GM23248 (cell line): ENCODE data around the gene IMPACT. TPM values are rescaled to one million over a fixed set of nuclear protein-coding genes. Genes with fewer than 3 reads are reported as not detected.

Experiments
- DNase-seq: peaks from one replicate; pipeline ENCODE4 v3.0.0-alpha.2; 2015
- H2AFZ ChIP-seq: fragments of 200-600 bp; sonication (generic); 2 replicates; pipeline ENCODE4 v1.6.1; 2016; ENCODE audit warnings: antibody characterized with exemption
- H3F3A ChIP-seq: fragments of 200-600 bp; sonication (generic); 2 replicates; pipeline ENCODE4 v1.6.1; 2016; ENCODE audit warnings: mild to moderate bottlenecking, antibody characterized with exemption, mixed run types; ENCODE audit not compliant: insufficient read depth
- H3K27ac ChIP-seq: fragments of 200-600 bp; sonication (generic); 2 replicates; pipeline ENCODE4 v1.5.1; 2016; ENCODE audit warnings: mild to moderate bottlenecking
- H3K27me3 ChIP-seq: fragments of 200-600 bp; sonication (generic); replicated peaks from 2 replicates; pipeline ENCODE4 v1.6.1; 2016; ENCODE audit warnings: mild to moderate bottlenecking; ENCODE audit not compliant: insufficient read depth
- H3K36me3 ChIP-seq: fragments of 200-600 bp; sonication (generic); 2 replicates; pipeline ENCODE4 v1.6.1; 2016; ENCODE audit warnings: low read depth, mild to moderate bottlenecking
- H3K4me1 ChIP-seq: fragments of 200-600 bp; sonication (generic); 2 replicates; pipeline ENCODE4 v1.6.1; 2016; ENCODE audit warnings: mild to moderate bottlenecking; ENCODE audit not compliant: insufficient read depth
- H3K4me2 ChIP-seq: fragments of 200-600 bp; sonication (generic); one replicate; pipeline ENCODE4 v1.6.1; 2016; ENCODE audit warnings: mild to moderate bottlenecking; ENCODE audit not compliant: unreplicated experiment
- H3K4me3 ChIP-seq: fragments of 200-600 bp; sonication (generic); 2 replicates; pipeline ENCODE4 v1.5.1; 2016; ENCODE audit warnings: mild to moderate bottlenecking
- H3K79me2 ChIP-seq: fragments of 200-600 bp; sonication (generic); 2 replicates; pipeline ENCODE4 v1.6.1; 2016; ENCODE audit warnings: mild to moderate bottlenecking; ENCODE audit not compliant: insufficient read depth
- H3K9ac ChIP-seq: fragments of 200-600 bp; sonication (generic); 2 replicates; pipeline ENCODE4 v1.6.1; 2016; ENCODE audit warnings: mild to moderate bottlenecking
- H3K9me2 ChIP-seq: fragments of 200-600 bp; sonication (generic); 2 replicates; pipeline ENCODE4 v1.6.1; 2016; ENCODE audit warnings: mixed run types, mild to moderate bottlenecking, moderate library complexity; ENCODE audit not compliant: insufficient read depth
- H3K9me3 ChIP-seq: fragments of 200-600 bp; sonication (generic); one replicate; pipeline ENCODE4 v1.6.1; 2017; ENCODE audit warnings: low read depth
- H4K20me1 ChIP-seq: fragments of 200-600 bp; sonication (generic); 2 replicates; pipeline ENCODE4 v1.6.0; 2016; ENCODE audit not compliant: insufficient read depth
- EZH2 ChIP-seq: fragments of 200-600 bp; sonication (generic); IDR thresholded peaks from 2 replicates; pipeline ENCODE4 v1.6.1; 2018; ENCODE audit warnings: antibody characterized with exemption, mild to moderate bottlenecking; ENCODE audit not compliant: insufficient read depth, poor library complexity, severe bottlenecking
- EZH2phosphoT487 ChIP-seq: fragments of 200-600 bp; sonication (generic); IDR thresholded peaks from 2 replicates; pipeline ENCODE4 v1.6.1; 2018; ENCODE audit warnings: antibody characterized with exemption, moderate library complexity, mild to moderate bottlenecking, low read depth; ENCODE audit not compliant: insufficient read depth
- WGBS, 2 experiments: methylation state at CpG; one replicate each; pipeline ENCODE4 v1.1.6; 2015 to 2017; ENCODE audit warnings: low lambda C conversion rate in 2 of 2, low coverage in 1 of 2; ENCODE audit errors: missing lambda C conversion rate in 2 of 2; 5-methylcytosine and 5-hydroxymethylcytosine counted together
- in situ Hi-C: fragments of 300-500 bp; cut with MboI; formaldehyde crosslinking; loops from 2 replicates; pipeline ENCODE4 v1.15.0; 2020
- polyA plus RNA-seq: library from polyadenylated mRNA; unstranded; fragments of >200 nt; fragmentation: Nextera tagmentation; extraction: Ambion mirVana; gene quantifications from 2 replicates; pipeline ENCODE4 v1.2.1, GENCODE V29; 2016
- total RNA-seq: library from RNA; depleted of rRNA; stranded (reverse); fragments of >200 nt; shearing (Covaris generic); gene quantifications from 2 replicates; pipeline ENCODE4 v1.2.3, GENCODE V29; 2014

The IMPACT gene
- total and polyA plus RNA-seq, 2 experiments from 2014 or later: 43.2 to 61.5 TPM

DNA sequence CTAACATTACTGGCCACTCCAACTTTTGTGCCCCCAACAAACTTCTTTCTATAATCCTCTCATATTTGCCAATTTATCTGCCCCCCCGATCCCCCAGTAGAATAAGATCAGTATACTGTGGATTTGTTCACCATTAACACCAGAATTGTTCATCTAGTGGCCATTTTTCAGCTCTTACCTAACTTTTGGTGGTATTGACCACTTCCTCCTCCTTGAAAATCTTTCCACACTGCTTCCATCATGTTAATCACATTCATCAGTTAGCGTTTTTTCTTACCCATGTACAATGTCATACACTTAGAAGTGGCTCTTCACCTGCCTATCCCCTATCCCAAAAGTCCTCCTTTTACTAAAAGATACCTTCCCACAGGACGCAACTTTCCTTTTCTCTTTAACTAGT lies 6.1 kb downstream of the IMPACT start:
- H3K27ac ChIP-seq: no peak overlapping the region
- H2AFZ ChIP-seq: no peak overlapping the region
- no peaks in the 10 kb centered on the region for H3F3A ChIP-seq
- H4K20me1 ChIP-seq: no peaks in the 10 kb centered on the region
- DNase-seq: no peak
- no peaks in the 10 kb centered on the region for H3K9me2 ChIP-seq
- 0 out of 2 replicates have a peak, but pooled peaks cover 5% of the 10 kb centered on the region for H3K36me3 ChIP-seq
- H3K4me1 ChIP-seq: peaks cover 1% of the 10 kb centered on the region; the same call in 1 of the 2 replicates
- no peak overlapping the region for H3K4me3 ChIP-seq
- H3K27me3 ChIP-seq: no peaks in the 10 kb centered on the region
- TF ChIP-seq EZH2 (no peak), EZH2phosphoT487 (no peak)
- in situ Hi-C loops: no loop called here
- H3K9ac ChIP-seq: no peak overlapping the region
- WGBS, 2 experiments: 91 to 98% methylated on average over 3 of the region's 3 CpGs
- H3K9me3 ChIP-seq: no peaks in the 10 kb centered on the region
- H3K4me2 ChIP-seq: no peak overlapping the region
- H3K79me2 ChIP-seq: peaks cover 8% of the 10 kb centered on the region

DNA sequence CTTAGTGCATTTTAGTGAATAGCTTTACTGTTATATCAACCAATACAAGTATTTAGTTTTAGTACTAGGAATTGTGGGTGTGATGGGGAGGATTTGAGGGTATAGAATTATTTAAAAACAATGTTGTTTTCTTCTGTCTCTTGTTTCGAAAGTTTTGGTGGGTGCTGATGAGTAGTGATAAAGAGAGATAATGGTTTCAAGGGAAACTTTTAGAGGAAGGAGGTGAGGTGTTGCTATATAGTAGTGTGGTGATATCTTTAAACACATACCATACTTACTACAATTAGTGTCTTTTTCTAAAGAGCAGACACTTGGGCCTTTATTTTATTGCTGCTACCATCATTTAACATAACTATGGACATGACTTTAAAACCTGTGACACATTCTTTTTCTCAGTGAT lies 10.5 kb downstream of the IMPACT start:
- no peak overlapping the region for H3K9ac ChIP-seq
- H3F3A ChIP-seq: no peaks in the 10 kb centered on the region
- TF ChIP-seq EZH2: no peak
- TF ChIP-seq EZH2phosphoT487: no peak
- no peaks in the 10 kb centered on the region for H4K20me1 ChIP-seq
- no peak overlapping the region for H3K27ac ChIP-seq
- H3K4me3 ChIP-seq: no peak overlapping the region
- H3K9me3 ChIP-seq: no peaks in the 10 kb centered on the region
- H3K9me2 ChIP-seq: no peaks in the 10 kb centered on the region
- no peak overlapping the region for H2AFZ ChIP-seq
- no peak overlapping the region for H3K4me2 ChIP-seq
- DNase-seq: no peak
- no peaks in the 10 kb centered on the region for H3K27me3 ChIP-seq
- peaks cover 24% of the 10 kb centered on the region; the same call in 1 of the 2 replicates for H3K36me3 ChIP-seq
- H3K4me1 ChIP-seq: no peaks in the 10 kb centered on the region
- 91 to 95% methylated on average over 1 of the region's 1 CpG for WGBS, 2 experiments
- no peaks in the 10 kb centered on the region for H3K79me2 ChIP-seq
- in situ Hi-C loops: no loop called here

GRCh38 chr18:24443870-24444269 lies 17.4 kb downstream of the IMPACT start:
- Histone ChIP-seq H3K27ac (no peak overlapping the region), H3K27me3 (no peaks in the 10 kb centered on the region), H3K4me3 (no peak overlapping the region), H4K20me1 (no peaks in the 10 kb centered on the region), H3K9me2 (no peaks in the 10 kb centered on the region), H3K4me2 (no peak overlapping the region), H3K79me2 (no peaks in the 10 kb centered on the region), H3K4me1 (no peaks in the 10 kb centered on the region), H3K9ac (no peak overlapping the region), H2AFZ (no peak overlapping the region), H3K9me3 (no peaks in the 10 kb centered on the region), H3K36me3 (peaks cover 61% of the 10 kb centered on the region), H3F3A (no peaks in the 10 kb centered on the region)
- TF ChIP-seq EZH2: no peak
- no peak for TF ChIP-seq EZH2phosphoT487
- in situ Hi-C loops: no loop called here
- DNase-seq: no peak
- WGBS, 2 experiments: 97 to 100% methylated on average over 2 of the region's 2 CpGs

GRCh38 chr18:24446453-24446852 lies 20.0 kb downstream of the IMPACT start:
- Histone ChIP-seq H4K20me1 (no peaks in the 10 kb centered on the region), H3K4me2 (no peak overlapping the region), H2AFZ (no peak overlapping the region), H3K9me2 (no peaks in the 10 kb centered on the region), H3K36me3 (peaks cover 68% of the 10 kb centered on the region), H3K9ac (no peak overlapping the region), H3K27me3 (no peaks in the 10 kb centered on the region), H3K4me1 (no peaks in the 10 kb centered on the region), H3K9me3 (no peaks in the 10 kb centered on the region), H3K79me2 (no peaks in the 10 kb centered on the region), H3K27ac (no peak overlapping the region), H3K4me3 (no peak overlapping the region), H3F3A (no peaks in the 10 kb centered on the region)
- in situ Hi-C loops: no loop called here
- WGBS, 2 experiments: 97 to 100% methylated on average over 1 of the region's 1 CpG
- no peak for DNase-seq
- TF ChIP-seq EZH2phosphoT487 (no peak), EZH2 (no peak)
